ENCODE data around the gene RRM2. TPM values are rescaled to one million over a fixed set of nuclear protein-coding genes. Genes with fewer than 3 reads are reported as not detected.

Gene RRM2
- total RNA-seq, 1 experiment from 2014 or later = 129 TPM

- H3K27me3 Mint-ChIP-seq (ENCODE audit: low read depth) = no peaks in the 10 kb centered on the region
- H3K4me3 Mint-ChIP-seq = no peak overlapping the region
- peaks cover 42% of the 10 kb centered on the region for H3K4me1 Mint-ChIP-seq
- DNase-seq (ENCODE audit: low spot score) (no peak), ATAC-seq (peak; percentile 48)
- H3K27ac Mint-ChIP-seq = peak overlapping the region; percentile 89
- no peak for TF ChIP-seq FOXJ3 (CRISPR knock-in tag; IDR thresholded peaks at IDR 0.05; ENCODE audit: borderline replicate concordance)
- TF ChIP-seq USF2 (CRISPR knock-in tag; IDR thresholded peaks at IDR 0.05) = no peak
- CTCF ChIA-PET = interaction anchor here (0.5 to 3.8 kb wide), 7 partner anchors 9 to 404 kb away, joined by 3 to 17 read pairs (median 10); no protein-coding TSS in a partner anchor
- POLR2A ChIA-PET = interaction anchor here (0.6 to 1.0 kb wide), 4 partner anchors 27 to 407 kb away, joined by 3 to 5 read pairs (median 3); no protein-coding TSS in a partner anchor
- H3K36me3 Mint-ChIP-seq = peaks cover 49% of the 10 kb centered on the region
- H3K9me3 Mint-ChIP-seq = no peaks in the 10 kb centered on the region
Measured at GRCh38 chr2:10132996-10133647, 10.6 kb downstream of the RRM2 start.

DNA sequence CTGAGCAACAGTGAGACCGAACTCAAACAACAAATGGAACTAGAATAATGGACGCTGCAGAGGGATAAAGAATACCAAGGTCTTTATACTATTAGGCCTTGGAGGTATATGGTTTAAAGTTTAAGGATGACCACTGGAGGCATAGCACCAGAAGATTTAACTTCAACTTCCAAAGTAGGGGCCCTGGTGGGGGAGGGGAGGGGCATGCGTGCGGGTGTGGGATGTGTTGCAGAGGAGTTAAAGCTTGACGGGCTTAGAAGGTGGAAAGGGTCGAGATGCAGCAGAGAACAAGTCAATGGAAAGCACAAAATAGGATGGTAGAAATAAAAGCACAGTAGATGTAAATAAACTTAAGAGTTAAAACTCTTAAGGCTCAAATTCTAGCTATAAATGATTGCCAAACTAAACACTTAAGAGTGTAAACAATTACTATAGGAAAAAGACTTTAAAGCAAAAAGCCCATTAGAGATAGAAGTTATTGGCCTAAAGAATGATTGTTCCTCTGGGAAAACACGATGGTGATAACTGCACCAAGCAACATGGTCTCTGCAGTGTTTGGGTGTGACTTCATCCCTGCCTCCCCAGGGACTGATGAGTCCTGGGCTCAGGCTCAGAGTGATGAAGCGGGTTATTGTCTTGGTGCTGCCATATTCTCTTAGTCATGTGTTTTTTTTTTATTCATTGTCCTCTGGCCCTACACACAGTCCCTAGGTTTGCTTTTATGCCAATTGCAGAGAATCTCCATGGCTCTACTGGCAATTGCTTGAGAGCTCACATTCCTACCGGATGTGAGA lies 13.0 kb downstream of the RRM2 start:
- ChIA-PET POLR2A (no interaction called here), CTCF (interaction anchor here (1.1 to 3.8 kb wide), 3 partner anchors 64 to 300 kb away, joined by 4 to 17 read pairs (median 6); no protein-coding TSS in a partner anchor)
- ATAC-seq (no peak), DNase-seq (ENCODE audit: low spot score) (no peak)
- peak overlapping the region; percentile 64; the same call in 1 of the 2 replicates for H3K27ac Mint-ChIP-seq
- H3K36me3 Mint-ChIP-seq = peaks cover 27% of the 10 kb centered on the region
- H3K4me1 Mint-ChIP-seq = peaks cover 39% of the 10 kb centered on the region
- no peaks in the 10 kb centered on the region for H3K9me3 Mint-ChIP-seq
- TF ChIP-seq GRHL2 (CRISPR knock-in tag; IDR thresholded peaks at IDR 0.05; ENCODE audit: insufficient replicate concordance, severe bottlenecking) (no peak), JAZF1 (CRISPR knock-in tag; IDR thresholded peaks at IDR 0.05) (no peak), KAT7 (CRISPR knock-in tag; IDR thresholded peaks at IDR 0.05; ENCODE audit: borderline replicate concordance) (no peak), ETV6 (CRISPR knock-in tag; IDR thresholded peaks at IDR 0.05) (no peak), ESRRA (CRISPR knock-in tag; IDR thresholded peaks at IDR 0.05; ENCODE audit: borderline replicate concordance) (no peak), ZNF281 (CRISPR knock-in tag; IDR thresholded peaks at IDR 0.05) (no peak), SMAD4 (CRISPR knock-in tag; IDR thresholded peaks at IDR 0.05) (no peak), ZNF671 (CRISPR knock-in tag; IDR thresholded peaks at IDR 0.05) (no peak), ZNF396 (CRISPR knock-in tag; IDR thresholded peaks at IDR 0.05; ENCODE audit: borderline replicate concordance) (no peak)
- TF ChIP-seq, protein P1, sequence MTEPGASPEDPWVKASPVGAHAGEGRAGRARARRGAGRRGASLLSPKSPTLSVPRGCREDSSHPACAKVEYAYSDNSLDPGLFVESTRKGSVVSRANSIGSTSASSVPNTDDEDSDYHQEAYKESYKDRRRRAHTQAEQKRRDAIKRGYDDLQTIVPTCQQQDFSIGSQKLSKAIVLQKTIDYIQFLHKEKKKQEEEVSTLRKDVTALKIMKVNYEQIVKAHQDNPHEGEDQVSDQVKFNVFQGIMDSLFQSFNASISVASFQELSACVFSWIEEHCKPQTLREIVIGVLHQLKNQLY (CRISPR knock-in tag; IDR thresholded peaks at IDR 0.05) = no peak
- TF ChIP-seq, protein P2, sequence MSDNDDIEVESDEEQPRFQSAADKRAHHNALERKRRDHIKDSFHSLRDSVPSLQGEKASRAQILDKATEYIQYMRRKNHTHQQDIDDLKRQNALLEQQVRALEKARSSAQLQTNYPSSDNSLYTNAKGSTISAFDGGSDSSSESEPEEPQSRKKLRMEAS (CRISPR knock-in tag; IDR thresholded peaks at IDR 0.05) = no peak
- no peak overlapping the region for H3K4me3 Mint-ChIP-seq
- H3K27me3 Mint-ChIP-seq (ENCODE audit: low read depth) = no peaks in the 10 kb centered on the region

DNA sequence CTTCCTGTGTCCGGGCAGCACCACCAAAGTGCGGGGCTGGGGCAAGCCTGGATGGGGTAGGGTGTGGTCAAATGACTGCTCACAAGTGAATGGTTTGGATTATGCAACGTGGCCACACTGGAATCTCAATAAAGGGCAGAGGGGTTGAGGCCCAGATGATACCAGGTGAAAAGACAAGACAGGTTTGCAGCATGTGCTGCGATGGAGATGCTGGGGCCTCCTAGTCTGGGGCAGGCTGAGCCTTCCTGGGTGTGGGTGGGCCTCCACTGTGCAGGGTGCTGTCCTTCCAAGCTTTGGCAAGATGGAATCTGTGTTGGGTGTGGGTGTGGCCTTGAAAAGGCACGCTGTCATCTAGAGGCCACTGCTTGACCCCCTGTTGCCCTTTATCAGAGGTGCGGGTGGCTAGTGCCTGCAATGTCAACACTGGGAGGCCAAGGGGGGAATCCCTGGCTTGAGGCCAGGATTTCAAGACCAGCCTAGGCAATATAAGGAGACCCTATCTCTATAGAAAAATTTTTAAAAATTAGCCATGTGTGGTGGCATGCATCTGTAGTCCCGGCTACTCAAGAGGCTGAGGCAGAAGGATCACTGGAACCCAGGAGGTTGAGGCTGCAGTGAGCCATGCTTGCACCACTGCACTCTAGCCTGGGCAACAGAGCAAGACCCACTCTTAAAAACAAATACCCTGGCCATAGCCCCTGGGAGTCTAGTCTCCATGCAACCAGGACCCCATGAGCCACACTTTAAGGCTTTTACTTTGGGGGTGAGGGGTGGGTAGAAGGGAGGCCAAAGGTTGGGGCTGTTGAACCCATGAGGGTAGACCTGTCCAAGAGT lies 13.8 kb downstream of the RRM2 start:
- Mint-ChIP-seq H3K9me3 (no peaks in the 10 kb centered on the region), H3K36me3 (peaks cover 21% of the 10 kb centered on the region), H3K27me3 (ENCODE audit: low read depth) (no peaks in the 10 kb centered on the region), H3K4me1 (peaks cover 34% of the 10 kb centered on the region), H3K27ac (no peak overlapping the region), H3K4me3 (no peak overlapping the region)
- ChIA-PET CTCF (interaction anchor here (1.2 to 3.8 kb wide), 3 partner anchors 12 to 299 kb away, joined by 3 to 17 read pairs (median 6); no protein-coding TSS in a partner anchor), POLR2A (no interaction called here)
- TF ChIP-seq PRRX2 (CRISPR knock-in tag; IDR thresholded peaks at IDR 0.05) (0 out of 2 replicates have a peak, but pooled peaks have one; percentile 40), CREB1 (CRISPR knock-in tag; IDR thresholded peaks at IDR 0.05) (no peak), ELF4 (CRISPR knock-in tag; IDR thresholded peaks at IDR 0.05; ENCODE audit: low read depth) (no peak), CDX4 (CRISPR knock-in tag; IDR thresholded peaks at IDR 0.05; ENCODE audit: borderline replicate concordance) (no peak), ZNF121 (CRISPR knock-in tag; IDR thresholded peaks at IDR 0.05) (0 out of 2 replicates have a peak, but pooled peaks have one; percentile 33), RORB (CRISPR knock-in tag; IDR thresholded peaks at IDR 0.05) (no peak), ZNF396 (CRISPR knock-in tag; IDR thresholded peaks at IDR 0.05; ENCODE audit: borderline replicate concordance) (no peak)
- DNase-seq (ENCODE audit: low spot score) = no peak
- ATAC-seq = no peak

Data from WTC11 (cell line).